Fibroblast of mammary gland (primary cell): ENCODE measurements around the gene TGM4.

Experiments used
- DNase-seq: peaks from one replicate; pipeline ENCODE4 v3.0.0-alpha.2; 2010; ENCODE audit warnings: low read depth
- H3K4me3 ChIP-seq: 2 replicates; pipeline ENCODE4 v1.5.1; 2011; ENCODE audit warnings: low read depth, mild to moderate bottlenecking, low read length, moderate library complexity; ENCODE audit not compliant: control insufficient read depth
- CTCF ChIP-seq: conservative IDR thresholded peaks from 2 replicates; pipeline ENCODE4 v1.5.1; 2011; ENCODE audit warnings: low read depth, low read length, inconsistent platforms; ENCODE audit not compliant: control insufficient read depth, insufficient read depth

TGM4 gene

GRCh38 chr3:44899683-44900367 is 25.4 kb downstream of the TGM4 start:
- TF ChIP-seq CTCF, result no peak
- H3K4me3 ChIP-seq, result no peak overlapping the region
- DNase-seq, result no peak

- no peak for TF ChIP-seq CTCF
- H3K4me3 ChIP-seq, result no peak overlapping the region
- no peak for DNase-seq
These were observed 28.2 kb downstream of the TGM4 start for GRCh38 chr3:44902628-44903027.

- TF ChIP-seq CTCF, result no peak
- H3K4me3 ChIP-seq, result no peak overlapping the region
- DNase-seq, result no peak
These were observed 28.9 kb downstream of the TGM4 start for GRCh38 chr3:44903314-44903713.

- no peak overlapping the region for H3K4me3 ChIP-seq
- no peak for TF ChIP-seq CTCF
These were observed 29.3 kb downstream of the TGM4 start for GRCh38 chr3:44903751-44904150.

GRCh38 chr3:44905446-44906157 is 31.2 kb downstream of the TGM4 start:
- no peak for TF ChIP-seq CTCF
- no peak for DNase-seq

More at GRCh38 chr3:44903751-44904150, 29.3 kb downstream of the TGM4 start:
- no peak for DNase-seq

GRCh38 chr3:44906997-44907396 is 32.6 kb downstream of the TGM4 start:
- no peak for TF ChIP-seq CTCF
- no peak overlapping the region for H3K4me3 ChIP-seq
- DNase-seq, result peak; percentile 71

More at GRCh38 chr3:44905446-44906157, 31.2 kb downstream of the TGM4 start:
- no peak overlapping the region for H3K4me3 ChIP-seq
